Measurements from ENCODE around the gene DMAC2L.
"Not testable (repeated sequence)": the region's sequence is repeated elsewhere in the genome, so short reads cannot be mapped to it uniquely, and the experiment has no call there.

The DMAC2L gene

DNA sequence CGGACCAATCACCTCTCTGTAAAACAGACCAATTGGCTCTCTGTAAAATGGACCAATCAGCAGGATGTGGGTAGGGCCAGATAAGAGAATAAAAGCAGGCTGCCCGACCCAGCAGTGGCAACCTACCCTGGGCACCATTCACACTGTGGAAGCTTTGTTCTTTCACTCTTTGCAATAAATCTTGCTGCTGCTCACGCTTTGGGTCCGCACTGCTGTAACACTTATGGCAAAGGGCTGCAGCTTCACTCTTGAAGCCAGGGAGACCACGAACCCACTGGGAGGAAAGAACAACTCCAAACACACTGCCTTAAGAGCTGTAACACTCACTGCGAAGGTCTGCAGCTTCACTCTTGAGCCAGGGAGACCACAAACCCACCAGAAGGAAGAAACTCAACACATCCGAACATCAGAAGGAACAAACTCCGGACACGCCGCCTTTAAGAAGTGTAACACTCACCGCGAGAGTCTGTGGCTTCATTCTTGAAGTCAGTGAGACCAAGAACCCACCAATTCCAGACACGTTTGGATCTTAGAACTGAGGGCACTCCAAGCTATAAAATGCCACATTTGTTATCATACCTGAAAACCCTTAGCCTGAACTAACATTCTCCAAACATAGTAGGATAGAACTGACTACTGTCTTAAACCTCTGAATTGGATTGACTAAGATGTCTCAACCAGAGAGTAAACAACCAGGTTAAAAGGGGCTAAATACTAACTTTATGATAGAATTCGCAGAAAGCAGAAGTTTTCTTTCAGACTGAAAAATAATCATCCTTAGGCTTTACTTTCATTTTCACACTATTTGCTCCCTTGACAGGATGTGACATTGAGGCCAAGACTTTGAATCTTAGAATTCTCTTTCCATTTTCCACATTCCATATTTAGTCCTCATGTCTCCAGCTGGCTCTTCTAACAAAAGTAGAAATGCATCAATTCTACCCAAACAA lies 50.9 kb downstream of the DMAC2L start:
- no peaks in the 10 kb centered on the region for H3F3A ChIP-seq (ENCODE audit: control insufficient read depth, insufficient read depth)
- no peak overlapping the region for H3K27ac ChIP-seq (ENCODE audit: low read depth, low read length)
- H3K4me1 ChIP-seq (ENCODE audit: control insufficient read depth, low read length): peaks cover 27% of the 10 kb centered on the region
- no peaks in the 10 kb centered on the region for H3K79me2 ChIP-seq (ENCODE audit: control insufficient read depth, low read length)
- H3K4me2 ChIP-seq (ENCODE audit: low read length): peak overlapping the region; percentile 66
- H4K20me1 ChIP-seq (ENCODE audit: control insufficient read depth, insufficient read depth, low read depth, low read length): no peaks in the 10 kb centered on the region; the same call in 1 of the 2 replicates
- no peak for TF ChIP-seq EZH2phosphoT487 (IDR thresholded peaks at IDR 0.05; ENCODE audit: borderline replicate concordance, low read length)
- TF ChIP-seq, protein P1, sequence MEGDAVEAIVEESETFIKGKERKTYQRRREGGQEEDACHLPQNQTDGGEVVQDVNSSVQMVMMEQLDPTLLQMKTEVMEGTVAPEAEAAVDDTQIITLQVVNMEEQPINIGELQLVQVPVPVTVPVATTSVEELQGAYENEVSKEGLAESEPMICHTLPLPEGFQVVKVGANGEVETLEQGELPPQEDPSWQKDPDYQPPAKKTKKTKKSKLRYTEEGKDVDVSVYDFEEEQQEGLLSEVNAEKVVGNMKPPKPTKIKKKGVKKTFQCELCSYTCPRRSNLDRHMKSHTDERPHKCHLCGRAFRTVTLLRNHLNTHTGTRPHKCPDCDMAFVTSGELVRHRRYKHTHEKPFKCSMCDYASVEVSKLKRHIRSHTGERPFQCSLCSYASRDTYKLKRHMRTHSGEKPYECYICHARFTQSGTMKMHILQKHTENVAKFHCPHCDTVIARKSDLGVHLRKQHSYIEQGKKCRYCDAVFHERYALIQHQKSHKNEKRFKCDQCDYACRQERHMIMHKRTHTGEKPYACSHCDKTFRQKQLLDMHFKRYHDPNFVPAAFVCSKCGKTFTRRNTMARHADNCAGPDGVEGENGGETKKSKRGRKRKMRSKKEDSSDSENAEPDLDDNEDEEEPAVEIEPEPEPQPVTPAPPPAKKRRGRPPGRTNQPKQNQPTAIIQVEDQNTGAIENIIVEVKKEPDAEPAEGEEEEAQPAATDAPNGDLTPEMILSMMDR (IDR thresholded peaks at IDR 0.05; ENCODE audit: low read depth, low read length, poor library complexity, severe bottlenecking): no peak
- H3K36me3 ChIP-seq (ENCODE audit: control insufficient read depth, low read length): no peaks in the 10 kb centered on the region
- H3K27me3 ChIP-seq (ENCODE audit: control insufficient read depth, low read length): peaks cover 3% of the 10 kb centered on the region; the same call in 1 of the 2 replicates
- H3K9me2 ChIP-seq (replicated peaks; ENCODE audit: control insufficient read depth, low read length): no peaks in the 10 kb centered on the region
- no peaks in the 10 kb centered on the region; the same call in 1 of the 2 replicates for H3K9me3 ChIP-seq (ENCODE audit: control insufficient read depth, insufficient read depth, low read length)
- peak overlapping the region; percentile 53 for H3K4me3 ChIP-seq (ENCODE audit: low read length)

DNA sequence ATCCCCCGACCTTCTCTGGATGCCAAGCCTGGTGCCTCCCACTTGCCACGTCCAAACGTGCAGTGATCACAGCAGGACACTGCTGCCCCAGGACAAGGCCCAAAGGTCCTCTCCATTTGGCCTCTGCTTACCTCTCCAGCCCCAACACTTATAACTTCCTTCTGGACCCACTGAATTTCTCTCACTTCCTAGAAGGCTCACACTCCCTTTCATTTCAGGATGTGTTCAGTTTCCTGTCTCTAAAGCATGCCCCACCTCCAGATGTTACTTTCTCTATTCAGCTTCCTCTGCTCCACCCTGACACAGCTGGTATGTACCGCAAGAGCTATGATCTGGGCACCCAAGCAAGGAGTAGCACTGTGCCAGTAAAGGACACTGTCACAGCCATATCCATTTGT lies 51.6 kb downstream of the DMAC2L start:
- no peaks in the 10 kb centered on the region; the same call in 1 of the 2 replicates for H4K20me1 ChIP-seq (ENCODE audit: control insufficient read depth, insufficient read depth, low read depth, low read length)
- no peaks in the 10 kb centered on the region for H3K36me3 ChIP-seq (ENCODE audit: control insufficient read depth, low read length)
- H3F3A ChIP-seq (ENCODE audit: control insufficient read depth, insufficient read depth): no peaks in the 10 kb centered on the region
- H3K27me3 ChIP-seq (ENCODE audit: control insufficient read depth, low read length): peaks cover 3% of the 10 kb centered on the region; the same call in 1 of the 2 replicates
- TF ChIP-seq, protein P1 (IDR thresholded peaks at IDR 0.05; ENCODE audit: low read depth, low read length, poor library complexity, severe bottlenecking): no peak
- no peak for TF ChIP-seq EZH2phosphoT487 (IDR thresholded peaks at IDR 0.05; ENCODE audit: borderline replicate concordance, low read length)
- no peaks in the 10 kb centered on the region for H3K79me2 ChIP-seq (ENCODE audit: control insufficient read depth, low read length)
- no peak overlapping the region for H3K27ac ChIP-seq (ENCODE audit: low read depth, low read length)
- no peaks in the 10 kb centered on the region; the same call in 1 of the 2 replicates for H3K9me3 ChIP-seq (ENCODE audit: control insufficient read depth, insufficient read depth, low read length)
- H3K4me2 ChIP-seq (ENCODE audit: low read length): peak overlapping the region; percentile 66
- peaks cover 27% of the 10 kb centered on the region for H3K4me1 ChIP-seq (ENCODE audit: control insufficient read depth, low read length)
- H3K4me3 ChIP-seq (ENCODE audit: low read length): peak overlapping the region; percentile 53
- H3K9me2 ChIP-seq (replicated peaks; ENCODE audit: control insufficient read depth, low read length): no peaks in the 10 kb centered on the region

DNA sequence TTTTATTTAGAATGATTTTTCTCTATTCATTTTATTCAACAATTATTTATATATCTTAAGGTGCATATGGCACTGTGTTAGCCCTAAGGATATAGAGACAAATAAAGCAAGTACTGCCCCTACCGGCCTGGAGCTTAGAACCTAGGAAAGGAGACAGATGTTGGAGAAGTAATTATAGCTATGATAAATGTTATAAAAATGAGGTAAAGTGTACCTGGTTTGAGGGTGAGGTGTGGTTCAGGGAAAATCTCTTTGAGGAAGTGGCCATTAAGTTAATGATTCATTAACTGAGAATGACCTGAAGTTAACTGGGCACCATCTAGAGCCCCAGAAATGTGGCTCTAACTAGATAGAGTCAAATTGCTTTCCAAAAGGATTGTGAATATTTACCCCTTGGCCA lies 52.7 kb downstream of the DMAC2L start:
- H4K20me1 ChIP-seq (ENCODE audit: control insufficient read depth, insufficient read depth, low read depth, low read length): no peaks in the 10 kb centered on the region; the same call in 1 of the 2 replicates
- H3K4me2 ChIP-seq (ENCODE audit: low read length): no peak overlapping the region
- no peaks in the 10 kb centered on the region for H3K9me2 ChIP-seq (replicated peaks; ENCODE audit: control insufficient read depth, low read length)
- no peaks in the 10 kb centered on the region for H3F3A ChIP-seq (ENCODE audit: control insufficient read depth, insufficient read depth)
- no peaks in the 10 kb centered on the region for H3K79me2 ChIP-seq (ENCODE audit: control insufficient read depth, low read length)
- H3K27me3 ChIP-seq (ENCODE audit: control insufficient read depth, low read length): peaks cover 3% of the 10 kb centered on the region; the same call in 1 of the 2 replicates
- H3K36me3 ChIP-seq (ENCODE audit: control insufficient read depth, low read length): no peaks in the 10 kb centered on the region
- peaks cover 27% of the 10 kb centered on the region for H3K4me1 ChIP-seq (ENCODE audit: control insufficient read depth, low read length)
- no peaks in the 10 kb centered on the region; the same call in 1 of the 2 replicates for H3K9me3 ChIP-seq (ENCODE audit: control insufficient read depth, insufficient read depth, low read length)
- no peak overlapping the region for H3K4me3 ChIP-seq (ENCODE audit: low read length)
- H3K27ac ChIP-seq (ENCODE audit: low read depth, low read length): no peak overlapping the region
- no peak for TF ChIP-seq EZH2phosphoT487 (IDR thresholded peaks at IDR 0.05; ENCODE audit: borderline replicate concordance, low read length)
- TF ChIP-seq, protein P1 (IDR thresholded peaks at IDR 0.05; ENCODE audit: low read depth, low read length, poor library complexity, severe bottlenecking): no peak

DNA sequence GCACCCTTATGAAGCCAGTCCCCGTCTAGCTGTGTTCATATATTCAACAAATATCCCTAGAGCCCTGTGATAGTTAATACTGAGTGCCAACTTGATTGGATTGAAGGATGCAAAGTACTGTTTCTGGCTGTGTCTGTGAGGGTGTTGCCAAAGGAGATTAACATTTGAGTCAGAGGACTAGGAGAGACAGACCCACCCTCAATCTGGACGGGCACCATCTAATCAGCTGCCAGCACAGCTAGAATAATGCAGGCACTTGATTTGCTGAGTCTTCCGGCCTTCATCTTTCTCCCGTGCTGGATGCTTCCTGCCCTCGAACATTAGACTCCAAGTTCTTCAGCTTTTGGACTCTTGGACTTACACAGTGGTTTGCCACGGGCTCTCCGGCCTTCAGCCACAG lies 53.4 kb downstream of the DMAC2L start:
- not testable (repeated sequence) for H3K27ac ChIP-seq (ENCODE audit: low read depth, low read length); H3F3A ChIP-seq (ENCODE audit: control insufficient read depth, insufficient read depth); H3K27me3 ChIP-seq (ENCODE audit: control insufficient read depth, low read length); H3K9me3 ChIP-seq (ENCODE audit: control insufficient read depth, insufficient read depth, low read length); H3K4me2 ChIP-seq (ENCODE audit: low read length); H3K36me3 ChIP-seq (ENCODE audit: control insufficient read depth, low read length); H3K79me2 ChIP-seq (ENCODE audit: control insufficient read depth, low read length); H3K4me3 ChIP-seq (ENCODE audit: low read length); H3K9me2 ChIP-seq (replicated peaks; ENCODE audit: control insufficient read depth, low read length); H4K20me1 ChIP-seq (ENCODE audit: control insufficient read depth, insufficient read depth, low read depth, low read length)
- peaks cover 27% of the 10 kb centered on the region for H3K4me1 ChIP-seq (ENCODE audit: control insufficient read depth, low read length)
